ENCODE measurements around the gene PUM2.

DNA sequence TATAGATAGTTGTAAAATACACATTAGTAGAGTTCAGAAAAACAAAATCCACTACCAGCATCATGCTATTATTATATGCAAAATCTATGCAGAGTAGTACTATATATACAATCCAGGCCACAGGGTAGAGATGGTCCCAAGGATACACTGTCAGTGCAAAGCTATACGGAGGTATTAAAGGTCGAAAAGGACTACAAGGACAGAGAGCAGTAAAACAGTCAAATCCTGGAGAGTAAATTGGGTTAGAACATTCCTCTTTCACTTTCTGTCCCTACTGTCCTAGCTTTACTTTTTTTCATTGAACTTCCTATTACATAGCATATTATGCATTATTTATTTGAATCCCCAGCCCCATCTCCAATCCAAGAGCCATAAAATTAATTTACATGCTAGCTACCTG is 86.0 kb downstream of the PUM2 start:
- TF ChIP-seq, protein P1, sequence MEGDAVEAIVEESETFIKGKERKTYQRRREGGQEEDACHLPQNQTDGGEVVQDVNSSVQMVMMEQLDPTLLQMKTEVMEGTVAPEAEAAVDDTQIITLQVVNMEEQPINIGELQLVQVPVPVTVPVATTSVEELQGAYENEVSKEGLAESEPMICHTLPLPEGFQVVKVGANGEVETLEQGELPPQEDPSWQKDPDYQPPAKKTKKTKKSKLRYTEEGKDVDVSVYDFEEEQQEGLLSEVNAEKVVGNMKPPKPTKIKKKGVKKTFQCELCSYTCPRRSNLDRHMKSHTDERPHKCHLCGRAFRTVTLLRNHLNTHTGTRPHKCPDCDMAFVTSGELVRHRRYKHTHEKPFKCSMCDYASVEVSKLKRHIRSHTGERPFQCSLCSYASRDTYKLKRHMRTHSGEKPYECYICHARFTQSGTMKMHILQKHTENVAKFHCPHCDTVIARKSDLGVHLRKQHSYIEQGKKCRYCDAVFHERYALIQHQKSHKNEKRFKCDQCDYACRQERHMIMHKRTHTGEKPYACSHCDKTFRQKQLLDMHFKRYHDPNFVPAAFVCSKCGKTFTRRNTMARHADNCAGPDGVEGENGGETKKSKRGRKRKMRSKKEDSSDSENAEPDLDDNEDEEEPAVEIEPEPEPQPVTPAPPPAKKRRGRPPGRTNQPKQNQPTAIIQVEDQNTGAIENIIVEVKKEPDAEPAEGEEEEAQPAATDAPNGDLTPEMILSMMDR (IDR thresholded peaks at IDR 0.05), result no peak
- TF ChIP-seq POLR2A (IDR thresholded peaks at IDR 0.05), result no peak

Measured in esophagus squamous epithelium (tissue), 4 donors.